GM19025 (cell line): ENCODE measurements around the gene LEKR1.
"Not testable (repeated sequence)": the region's sequence is repeated elsewhere in the genome, so short reads cannot be mapped to it uniquely, and the experiment has no call there.

ENCODE experiments used
- ATAC-seq: cut with Tn5 transposase; IDR thresholded peaks from one replicate; pipeline ENCODE4 v1.9.1; 2021; ENCODE audit warnings: mild to moderate bottlenecking, low read depth, moderate library complexity; ENCODE audit not compliant: unreplicated experiment

The LEKR1 gene

GRCh38 chr3:156826144-156826895 lies at the start of gene LEKR1:
TSS of gene LEKR1 (plus strand) at chr3:156826353. CDS start at chr3:156829330, 2,977 bp downstream.
- ATAC-seq: peak; percentile 95

GRCh38 chr3:156776871-156777270 lies 49.3 kb upstream of the LEKR1 start:
- no peak for ATAC-seq

DNA sequence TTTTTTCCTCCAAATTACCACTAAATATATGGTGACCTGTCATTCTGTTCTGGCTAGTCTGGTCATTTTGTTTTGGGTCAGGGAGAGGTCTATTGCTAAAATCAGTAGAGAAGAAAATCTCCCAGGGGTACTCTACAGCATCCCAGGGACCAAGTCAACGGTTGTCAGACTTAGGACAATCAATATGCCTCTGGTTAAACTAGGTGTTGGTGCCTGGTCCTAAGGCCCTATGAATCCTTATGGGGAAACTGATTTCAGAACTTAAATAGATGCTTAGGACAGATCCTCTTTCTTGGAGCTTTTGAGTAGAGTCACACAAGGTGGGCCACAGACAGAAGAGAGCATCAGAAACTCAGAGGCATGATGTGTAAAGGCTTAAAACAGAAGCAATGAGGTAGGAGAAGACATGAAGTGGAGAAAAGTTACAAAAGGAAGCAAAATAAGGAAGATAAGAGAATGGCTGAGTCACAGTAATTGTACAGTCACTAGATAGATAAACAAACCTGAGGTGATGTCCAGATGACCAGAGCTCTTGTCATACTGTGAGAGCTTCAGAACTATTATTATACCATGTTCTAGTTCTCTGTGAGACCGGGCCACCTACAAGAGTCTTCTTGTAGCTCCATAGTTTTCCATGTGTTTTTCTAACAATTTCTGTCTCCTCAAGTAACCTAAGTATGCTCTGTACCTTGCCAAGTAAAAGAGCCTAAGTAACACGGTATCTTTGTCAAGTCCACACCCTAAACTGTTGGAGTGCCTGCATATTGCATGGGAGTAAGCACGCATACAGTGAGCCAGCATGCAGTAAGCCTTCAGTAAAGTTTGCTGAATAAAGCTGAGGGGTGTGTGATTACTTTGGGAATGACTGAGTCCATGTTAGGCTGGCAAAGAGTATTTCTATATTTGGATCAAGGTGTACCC lies 44.6 kb upstream of the LEKR1 start:
- no peak for ATAC-seq

GRCh38 chr3:156782319-156782718 lies 43.8 kb upstream of the LEKR1 start:
- ATAC-seq: no peak

GRCh38 chr3:156782921-156783320 lies 43.2 kb upstream of the LEKR1 start:
- ATAC-seq: no peak

DNA sequence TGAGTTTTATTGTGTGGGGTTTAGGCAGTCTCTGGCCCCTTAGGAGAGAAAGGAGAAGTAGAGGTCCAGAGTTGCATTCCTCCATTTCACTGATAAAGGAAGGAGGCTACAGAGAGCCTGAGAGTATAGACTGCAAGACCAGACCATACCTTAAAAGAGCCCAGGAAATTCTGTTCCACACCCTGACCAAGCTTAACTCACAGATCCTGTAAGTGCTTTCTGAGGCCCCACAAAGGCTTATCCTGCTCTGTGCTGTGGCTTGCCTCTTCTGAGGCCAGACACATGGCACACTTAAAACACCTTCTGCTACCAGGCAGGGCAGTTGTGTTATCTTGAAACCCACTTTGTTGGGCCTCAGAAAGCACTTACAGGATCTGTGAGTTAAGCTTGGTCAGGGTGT lies 39.2 kb upstream of the LEKR1 start:
- no peak for ATAC-seq

GRCh38 chr3:156787926-156788663 lies 38.1 kb upstream of the LEKR1 start:
- peak; percentile 75 for ATAC-seq

DNA sequence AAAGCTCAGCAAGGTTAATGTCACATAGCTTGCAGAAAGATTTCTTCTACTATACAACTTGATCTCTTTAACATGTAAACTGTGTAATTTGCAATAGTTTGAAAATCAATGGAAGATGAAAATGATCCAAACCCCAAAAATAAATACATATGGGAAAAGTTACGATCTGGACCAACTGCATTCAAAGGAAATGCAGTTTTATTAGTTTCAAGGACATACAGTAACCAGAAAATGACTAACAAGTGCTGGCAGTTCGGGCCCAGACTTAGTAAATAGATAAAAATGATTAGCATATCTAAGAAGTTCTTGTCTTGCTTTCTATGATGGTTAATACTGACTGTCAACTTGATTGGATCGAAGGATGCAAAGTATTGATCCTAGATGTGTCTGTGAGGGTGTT lies 37.3 kb upstream of the LEKR1 start:
- ATAC-seq: no peak

GRCh38 chr3:156790156-156790555 lies 36.0 kb upstream of the LEKR1 start:
- no peak for ATAC-seq

- no peak for ATAC-seq
Measured at GRCh38 chr3:156792114-156792513, 34.0 kb upstream of the LEKR1 start.

GRCh38 chr3:156792536-156792935 lies 33.6 kb upstream of the LEKR1 start:
- ATAC-seq: no peak

GRCh38 chr3:156792945-156793344 lies 33.2 kb upstream of the LEKR1 start:
- ATAC-seq: no peak

- ATAC-seq: no peak
Measured at GRCh38 chr3:156793400-156793799, 32.8 kb upstream of the LEKR1 start.

DNA sequence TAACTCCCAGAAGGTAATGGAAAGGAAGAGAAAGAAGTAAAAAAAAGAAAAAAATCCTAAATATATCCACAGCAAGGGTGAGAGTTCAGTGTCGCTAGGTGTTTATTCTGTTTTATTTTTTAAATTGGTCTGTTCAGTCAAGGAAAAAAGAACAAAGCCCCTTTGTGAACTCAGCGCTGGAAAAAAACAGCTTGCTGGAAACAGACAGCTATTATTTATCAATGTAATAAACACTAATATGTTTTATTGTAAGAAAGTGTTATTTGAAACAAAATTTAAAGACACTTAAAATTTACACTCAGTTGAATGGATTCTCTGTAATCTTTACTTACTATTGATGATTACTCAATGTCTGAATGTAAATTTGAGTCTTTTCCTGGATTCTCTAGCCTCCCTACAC lies 32.3 kb upstream of the LEKR1 start:
- ATAC-seq: no peak

GRCh38 chr3:156795890-156796481 lies 30.2 kb upstream of the LEKR1 start:
- no peak for ATAC-seq

DNA sequence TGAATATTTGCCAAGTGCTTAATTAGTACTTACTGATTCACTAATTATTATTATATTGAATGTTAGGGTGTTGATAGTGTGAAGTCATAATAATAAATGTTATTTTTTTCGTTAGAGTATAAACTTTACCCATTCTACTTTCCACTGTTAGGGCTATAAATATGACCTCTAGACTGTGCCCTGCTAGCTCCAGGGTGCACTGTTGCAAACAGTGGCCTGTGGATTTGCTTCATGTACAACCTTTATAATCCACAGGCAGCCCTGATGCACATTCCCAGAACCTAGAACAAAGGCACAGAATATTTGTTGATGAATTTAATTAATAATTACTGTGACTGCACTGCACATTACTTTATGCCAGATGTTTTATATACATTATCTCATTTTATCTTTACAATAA lies 28.8 kb upstream of the LEKR1 start:
- ATAC-seq: no peak

GRCh38 chr3:156800287-156800686 lies 25.9 kb upstream of the LEKR1 start:
- ATAC-seq: not testable (repeated sequence)

GRCh38 chr3:156801746-156802145 lies 24.4 kb upstream of the LEKR1 start:
- ATAC-seq: no peak

DNA sequence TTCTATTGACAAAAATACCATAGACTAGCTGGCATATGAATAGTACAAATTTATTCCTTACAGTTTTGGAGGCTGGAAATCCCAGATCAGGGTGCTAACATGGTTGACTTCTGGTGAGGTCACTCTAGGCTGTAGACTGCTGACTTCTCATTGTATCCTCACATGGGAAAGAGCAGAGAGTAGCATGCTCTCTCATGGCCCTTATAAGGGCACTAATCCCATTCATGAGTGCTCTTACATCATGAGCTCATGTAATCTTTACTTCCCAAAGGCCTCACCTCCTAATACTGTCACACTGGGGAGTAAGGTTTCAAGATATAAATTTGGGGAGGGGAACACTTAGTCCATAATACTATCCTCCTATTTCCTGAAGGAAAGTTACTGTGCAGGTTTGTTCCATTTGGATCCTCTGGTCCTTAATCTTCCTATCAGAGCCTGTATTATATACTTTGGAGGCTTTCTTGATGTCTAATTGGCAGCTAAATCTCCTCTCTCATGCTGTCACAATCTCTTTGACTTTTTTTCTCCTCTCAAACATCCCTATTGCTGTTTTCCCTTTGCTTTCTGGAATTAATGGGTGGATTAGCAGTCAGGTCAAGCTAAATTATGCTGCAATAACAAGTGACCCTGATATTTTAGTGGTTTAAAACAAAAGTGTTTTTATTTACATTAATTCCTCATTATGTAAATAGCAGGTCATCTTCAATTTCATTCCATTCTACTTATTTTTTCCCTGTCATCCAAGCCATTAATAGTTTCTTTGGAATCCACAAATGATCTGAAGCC lies 23.1 kb upstream of the LEKR1 start:
- no peak for ATAC-seq
